NCI-H345 treated with DMSO at 0.1 percent for 48 hours (cell line): ENCODE results near the gene TTLL4.

ENCODE experiments used
- DNase-seq: peaks from one replicate; lab custom pipeline; 2025; ENCODE audit not compliant: unreplicated experiment; lab: John Stamatoyannopoulos, UW

TTLL4 gene

DNA sequence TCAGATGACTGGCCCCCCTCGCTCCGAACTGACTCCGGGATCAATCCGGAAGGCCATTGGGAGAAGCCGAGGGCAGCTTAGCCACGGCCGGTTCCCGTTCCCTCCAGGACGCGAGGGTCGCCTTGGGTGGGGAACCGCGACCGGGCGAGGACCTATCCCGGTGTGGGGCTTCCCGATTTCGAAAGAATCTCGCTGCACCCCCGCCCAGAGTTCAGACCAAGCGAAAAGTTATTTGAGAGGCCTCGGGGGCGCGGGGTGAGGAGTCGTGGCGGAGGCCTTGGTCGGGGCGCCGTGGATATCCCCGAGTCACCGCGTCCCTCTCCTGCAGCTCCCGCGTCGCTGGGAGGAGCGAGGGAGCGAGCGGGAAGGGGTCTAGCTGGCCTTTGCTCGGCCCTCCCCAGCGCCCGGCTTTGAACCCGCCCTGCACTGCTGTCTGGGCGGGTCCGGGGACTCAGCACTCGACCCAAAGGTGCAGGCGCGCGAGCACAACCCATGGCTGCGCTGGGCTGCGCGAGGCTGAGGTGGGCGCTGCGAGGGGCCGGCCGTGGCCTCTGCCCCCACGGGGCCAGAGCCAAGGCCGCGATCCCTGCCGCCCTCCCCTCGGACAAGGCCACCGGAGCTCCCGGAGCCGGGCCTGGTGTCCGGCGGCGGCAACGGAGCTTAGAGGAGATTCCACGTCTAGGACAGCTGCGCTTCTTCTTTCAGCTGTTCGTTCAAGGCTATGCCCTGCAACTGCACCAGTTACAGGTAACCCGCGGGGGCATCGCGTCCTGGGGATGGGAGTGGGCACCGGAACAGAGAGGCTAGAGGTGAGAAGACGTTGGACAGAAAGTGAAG lies 71.3 kb downstream of the TTLL4 start, which contains the start of gene CYP27A1:
CYP27A1 (plus strand) TSS at position 457 of the 837 bp plus-strand sequence; CDS start at position 493, 36 bp downstream.
- no peak for DNase-seq

DNA sequence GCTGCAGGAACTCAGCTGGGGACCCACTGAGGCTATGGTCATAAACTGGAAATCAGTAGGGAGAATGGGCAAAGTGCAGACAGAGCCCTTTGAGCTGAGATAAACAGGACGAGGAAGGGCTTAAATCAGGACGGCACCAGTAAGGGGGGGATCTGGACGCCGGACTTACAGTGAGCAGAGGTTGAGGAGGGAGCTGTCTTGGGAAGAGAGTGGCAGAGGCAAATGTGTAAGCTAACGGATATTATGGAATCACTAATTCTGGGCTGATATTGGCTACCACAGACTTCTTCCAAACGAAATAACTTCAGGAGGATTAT lies 71.9 kb downstream of the TTLL4 start:
- DNase-seq, result no peak

DNA sequence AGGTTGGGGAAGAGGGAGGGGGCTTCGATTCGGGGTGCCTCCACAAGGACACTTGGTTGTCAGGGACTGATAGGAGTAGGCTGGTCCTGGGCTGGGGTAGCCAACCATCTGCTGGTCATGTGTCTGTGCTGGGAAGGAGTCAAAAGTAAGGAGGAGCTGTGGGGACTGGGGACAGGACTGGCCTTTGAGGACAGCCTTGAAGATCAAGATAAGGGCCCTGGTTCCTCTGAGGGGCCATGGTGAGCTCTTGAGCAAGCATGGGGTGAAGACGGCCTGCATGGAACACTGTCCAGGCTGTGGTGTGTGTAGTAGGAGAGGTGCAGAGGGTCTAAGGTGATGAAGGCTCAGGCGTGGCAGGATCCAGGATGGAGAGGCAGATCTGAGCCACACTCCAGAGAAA lies 73.1 kb downstream of the TTLL4 start:
- DNase-seq, result no peak

DNA sequence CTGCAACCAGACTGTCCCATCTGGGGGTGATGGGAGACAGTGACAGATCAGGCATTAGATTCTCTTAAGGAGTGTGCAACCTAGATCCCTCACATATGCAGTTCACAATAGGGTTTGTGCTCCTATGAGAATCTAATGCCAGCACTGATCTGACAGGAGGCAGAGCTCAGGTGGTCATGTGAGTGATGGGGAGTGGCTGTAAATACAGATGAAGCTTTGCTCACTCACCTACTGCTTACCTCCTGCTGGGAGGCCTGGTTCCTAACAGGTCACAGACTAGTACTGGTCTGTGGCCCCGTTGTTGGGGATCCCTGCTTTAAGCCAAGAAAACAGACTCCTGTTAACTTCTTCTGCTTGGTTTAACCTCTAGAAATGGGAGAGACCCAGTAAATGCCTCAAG lies 74.5 kb downstream of the TTLL4 start:
- DNase-seq, result no peak

DNA sequence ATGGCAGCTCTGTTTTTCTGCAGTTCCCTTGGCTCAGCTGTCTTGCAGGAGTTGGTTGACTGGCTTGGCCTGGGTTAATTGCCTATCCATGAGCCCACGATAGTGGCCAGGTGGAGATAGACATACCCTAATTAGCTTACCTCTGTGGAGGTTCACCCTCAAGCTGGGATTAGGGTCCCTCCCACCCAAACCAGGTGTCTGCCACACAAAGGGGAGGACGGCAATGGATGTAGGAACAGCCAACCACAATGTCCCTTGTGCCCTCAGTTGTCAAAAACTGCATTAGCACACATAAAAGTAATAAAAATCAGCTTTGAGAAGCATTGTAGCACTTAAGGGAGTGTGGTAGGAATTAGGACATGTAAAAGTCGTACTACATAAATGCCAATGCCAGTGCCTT lies 75.5 kb downstream of the TTLL4 start:
- DNase-seq, result no peak

DNA sequence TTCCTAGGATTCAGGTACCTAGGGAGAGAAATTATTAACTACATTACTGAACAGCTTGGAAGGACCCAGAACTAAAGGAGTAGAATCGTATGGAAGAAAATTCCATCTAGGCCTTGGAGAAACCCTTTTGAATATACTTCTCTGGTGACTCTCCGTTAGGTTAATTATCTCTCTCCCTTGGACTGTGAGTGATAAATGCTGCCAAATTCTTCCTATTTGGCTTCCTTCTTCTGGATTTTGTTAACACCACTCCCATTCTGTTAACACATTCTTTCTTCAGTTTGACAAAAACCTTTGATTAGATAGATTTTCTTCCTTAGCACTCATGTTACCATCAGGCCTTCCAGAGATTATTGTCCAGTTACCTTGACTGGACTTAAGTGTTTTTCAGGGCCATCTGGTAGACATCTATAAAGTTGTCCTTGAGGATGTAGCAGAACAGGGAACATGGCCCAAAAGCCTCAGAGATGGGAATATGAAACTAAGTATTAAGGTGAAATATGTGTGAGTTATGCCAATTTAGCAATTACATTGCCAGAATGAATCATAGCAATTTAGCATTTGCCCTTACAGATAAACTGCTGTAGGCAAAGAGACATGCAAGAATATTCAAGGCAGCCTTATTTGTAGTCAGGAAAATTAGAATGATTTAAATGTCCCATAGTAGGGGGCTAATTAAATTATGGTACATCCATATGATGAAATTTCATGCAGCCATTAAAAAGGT lies 78.1 kb downstream of the TTLL4 start:
- no peak for DNase-seq

DNA sequence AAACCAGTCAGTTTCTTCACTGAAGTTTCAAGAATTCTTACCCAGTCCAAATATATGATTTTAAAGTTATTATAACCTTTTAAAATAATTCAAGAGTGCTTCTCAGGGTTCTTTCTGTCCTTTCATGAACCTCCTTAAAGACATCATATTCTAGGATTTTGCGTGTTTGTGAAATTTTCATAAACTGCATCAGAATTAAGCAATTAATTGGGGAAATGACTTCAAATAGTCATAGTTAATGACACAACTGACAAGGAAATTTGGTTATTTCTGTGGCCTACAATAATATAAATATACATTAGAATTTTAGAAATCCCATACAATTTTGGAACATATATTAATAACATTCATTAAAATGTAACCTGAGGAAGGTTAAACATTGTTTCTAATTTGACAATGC lies 81.8 kb downstream of the TTLL4 start:
- no peak for DNase-seq

DNA sequence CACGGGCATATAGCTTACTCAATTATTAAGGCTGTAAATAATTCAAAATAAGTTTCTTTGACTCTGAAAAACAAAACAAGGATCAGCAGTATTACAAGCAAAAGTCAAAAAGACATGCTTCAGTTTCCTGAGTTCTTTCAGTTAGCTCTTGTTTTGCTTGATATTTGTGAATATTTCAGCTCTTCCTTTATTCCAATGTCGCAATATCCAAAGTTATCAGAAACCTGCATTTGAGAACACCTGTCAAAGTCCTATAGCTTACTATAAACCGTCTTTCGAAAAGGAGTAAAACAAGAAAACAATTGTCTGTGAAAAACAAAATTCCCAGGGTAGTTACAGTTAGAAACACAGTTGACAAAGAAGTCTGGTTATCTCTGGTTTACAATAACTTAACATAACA lies 86.1 kb downstream of the TTLL4 start:
- no peak for DNase-seq

DNA sequence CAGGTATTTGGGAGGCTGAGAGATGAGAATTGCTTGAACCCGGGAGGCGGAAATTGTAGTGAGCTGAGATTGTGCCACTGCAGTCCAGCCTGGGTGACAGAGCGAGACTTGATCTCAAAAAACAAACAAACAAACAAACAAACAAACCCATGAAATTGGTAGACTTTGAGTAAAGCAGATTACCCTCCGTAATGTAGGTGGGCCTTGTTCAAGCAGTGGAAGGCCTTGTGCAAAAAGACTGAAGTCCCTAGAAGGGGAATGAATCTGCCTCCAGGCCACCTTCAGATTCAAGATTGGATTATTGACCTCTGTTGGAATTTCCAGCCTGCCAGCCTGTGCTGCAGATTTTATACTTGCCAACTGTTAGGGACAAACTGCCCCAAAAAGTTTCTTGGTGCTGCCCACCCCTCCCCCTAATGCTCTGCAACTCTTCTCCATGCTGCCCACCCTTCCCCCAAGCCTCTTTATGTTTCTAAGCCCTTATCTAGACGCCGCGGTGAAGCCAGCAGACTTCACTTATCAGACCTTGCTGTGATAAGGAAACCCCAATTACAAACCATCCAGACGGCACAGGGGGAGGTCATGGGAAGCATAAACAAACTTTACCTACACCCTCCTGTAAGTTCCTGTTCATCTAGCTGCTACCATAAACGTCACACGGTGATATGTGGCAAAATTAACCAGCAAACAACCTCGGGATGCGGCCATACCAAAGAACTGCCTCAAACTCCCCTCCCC lies 88.3 kb downstream of the TTLL4 start:
- DNase-seq, result no peak

DNA sequence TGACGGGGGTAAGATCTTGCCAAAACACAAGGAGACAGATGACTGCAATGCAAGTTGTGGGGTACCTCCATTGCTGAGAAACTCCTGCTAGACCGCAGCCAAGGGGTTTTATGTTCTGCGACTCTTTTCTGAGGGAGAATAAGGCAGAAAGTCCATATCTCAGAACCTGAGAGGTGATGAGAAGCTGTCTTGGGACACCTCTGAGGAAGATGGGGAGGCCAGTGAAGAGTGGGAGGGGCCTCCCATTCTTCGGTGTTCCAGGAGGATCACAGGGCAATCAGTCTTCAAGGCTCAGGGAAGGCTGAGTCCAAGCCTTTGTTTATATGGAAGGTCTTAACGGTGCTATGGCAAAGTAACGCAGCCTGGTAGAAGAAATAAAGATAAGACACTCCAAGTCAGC lies 89.4 kb downstream of the TTLL4 start:
- no peak for DNase-seq

DNA sequence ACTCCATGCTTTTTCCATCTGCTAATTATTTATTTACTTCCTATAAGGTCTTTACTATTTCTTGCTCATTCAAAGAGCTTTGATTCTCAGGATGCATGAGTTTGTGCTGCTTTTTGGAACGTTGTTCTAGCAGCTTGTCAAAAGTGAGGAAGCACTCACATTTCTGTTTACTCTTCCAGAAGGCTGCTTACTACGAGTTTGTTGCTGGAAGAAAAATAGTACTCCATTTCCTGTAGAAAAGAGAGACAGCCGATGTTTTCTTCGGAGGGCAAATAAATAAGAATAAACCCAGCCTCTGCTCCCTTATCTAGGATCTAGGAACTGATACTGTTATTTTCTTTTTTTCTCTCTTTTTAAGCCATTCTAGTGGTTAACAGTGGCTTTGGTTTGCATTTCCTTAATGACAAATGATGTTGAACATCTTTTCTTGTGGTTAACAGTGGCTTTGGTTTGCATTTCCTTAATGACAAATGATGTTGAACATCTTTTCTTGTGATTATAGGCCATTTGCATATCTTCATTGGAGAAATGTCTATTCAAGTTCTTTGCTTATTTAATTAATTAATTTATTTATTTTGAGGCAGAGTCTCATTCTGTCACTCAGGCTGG lies 91.9 kb downstream of the TTLL4 start:
- no peak for DNase-seq

DNA sequence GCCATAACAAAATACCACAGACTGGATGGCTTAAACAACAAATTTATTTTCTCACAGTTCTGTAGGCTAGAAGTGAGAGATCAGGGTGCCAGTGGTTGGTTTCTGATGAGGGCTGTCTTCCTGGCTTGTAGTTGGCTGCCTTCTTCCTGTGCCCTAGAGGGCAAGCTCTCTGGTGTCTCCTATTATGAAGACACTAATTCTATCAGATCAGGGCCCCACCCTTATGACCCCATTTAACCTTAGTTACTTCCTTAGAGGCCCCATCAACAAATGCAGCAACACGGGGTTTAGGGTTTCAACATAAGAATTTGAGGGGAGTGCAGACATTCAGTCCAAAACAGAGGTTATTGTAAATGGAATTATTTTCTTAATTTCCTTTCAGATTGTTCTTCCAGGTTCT lies 94.2 kb downstream of the TTLL4 start:
- no peak for DNase-seq
